HAP-1 (cell line): Measurements from ENCODE around the gene TARS3.

Experiments used
- DNase-seq, 2 experiments: peaks; one replicate each; pipeline ENCODE4 v3.0.0-alpha.2; 2016 to 2020; ENCODE audit warnings: low spot score in 2 of 2
- H3K27me3 ChIP-seq: fragments of 250-450 bp; sonication (Bioruptor Pico); 2 replicates; pipeline ENCODE4 v1.5.1; 2020; ENCODE audit warnings: low read depth, mild to moderate bottlenecking, moderate library complexity
- H3K36me3 ChIP-seq: fragments of 250-450 bp; sonication (Bioruptor Pico); replicated peaks from 2 replicates; pipeline ENCODE4 v1.5.1; 2020; ENCODE audit warnings: mild to moderate bottlenecking
- H3K4me1 ChIP-seq: fragments of 250-450 bp; sonication (Bioruptor Pico); 2 replicates; pipeline ENCODE4 v1.5.1; 2020; ENCODE audit warnings: mild to moderate bottlenecking
- H3K4me3 ChIP-seq: fragments of 250-450 bp; sonication (Bioruptor Pico); 2 replicates; pipeline ENCODE4 v1.5.1; 2020; ENCODE audit warnings: mild to moderate bottlenecking, moderate library complexity
- H3K9me3 ChIP-seq: fragments of 250-450 bp; sonication (Bioruptor Pico); 2 replicates; pipeline ENCODE4 v1.5.1; 2020; ENCODE audit warnings: mild to moderate bottlenecking, moderate library complexity
- in situ Hi-C: fragments of 300-500 bp; cut with MboI; formaldehyde crosslinking; loops from 3 replicates; pipeline ENCODE4 v1.14.3; 2020; ENCODE audit warnings: low sequenced_read_pairs, inconsistent platforms, mixed read lengths

The TARS3 gene

GRCh38 chr15:101618851-101619614, 105.2 kb downstream of the TARS3 start:
- Histone ChIP-seq H3K27me3 (no peaks in the 10 kb centered on the region), H3K9me3 (no peaks in the 10 kb centered on the region; the same call in 1 of the 2 replicates), H3K4me1 (no peaks in the 10 kb centered on the region), H3K36me3 (no peaks in the 10 kb centered on the region), H3K4me3 (no peak overlapping the region)
- DNase-seq, result no peak
- in situ Hi-C loops, result no loop called here

- no peaks in the 10 kb centered on the region for H3K4me1 ChIP-seq
- DNase-seq, result no peak
Measured at GRCh38 chr15:101618076-101618475, 106.2 kb downstream of the TARS3 start.

GRCh38 chr15:101617390-101617965, 106.8 kb downstream of the TARS3 start:
- in situ Hi-C loops, result no loop called here
- no peaks in the 10 kb centered on the region for H3K9me3 ChIP-seq
- DNase-seq, result no peak

More at GRCh38 chr15:101618076-101618475, 106.2 kb downstream of the TARS3 start:
- Histone ChIP-seq H3K36me3 (no peaks in the 10 kb centered on the region), H3K4me3 (no peak overlapping the region), H3K27me3 (no peaks in the 10 kb centered on the region), H3K9me3 (no peaks in the 10 kb centered on the region; the same call in 1 of the 2 replicates)
- in situ Hi-C loops, result no loop called here

GRCh38 chr15:101615986-101616848, 108.1 kb downstream of the TARS3 start:
- peak in 1 of 2 experiments; percentile 51 for DNase-seq
- no peaks in the 10 kb centered on the region for H3K36me3 ChIP-seq
- in situ Hi-C loops, result no loop called here
- no peaks in the 10 kb centered on the region for H3K9me3 ChIP-seq
- H3K4me3 ChIP-seq, result no peak overlapping the region
- no peaks in the 10 kb centered on the region for H3K4me1 ChIP-seq
- H3K27me3 ChIP-seq, result no peaks in the 10 kb centered on the region

More at GRCh38 chr15:101617390-101617965, 106.8 kb downstream of the TARS3 start:
- Histone ChIP-seq H3K4me1 (no peaks in the 10 kb centered on the region), H3K4me3 (no peak overlapping the region), H3K27me3 (no peaks in the 10 kb centered on the region), H3K36me3 (no peaks in the 10 kb centered on the region)

- Histone ChIP-seq H3K4me3 (no peak overlapping the region), H3K4me1 (no peaks in the 10 kb centered on the region), H3K9me3 (no peaks in the 10 kb centered on the region), H3K27me3 (no peaks in the 10 kb centered on the region), H3K36me3 (no peaks in the 10 kb centered on the region)
- in situ Hi-C loops, result no loop called here
- DNase-seq, result no peak
Measured at GRCh38 chr15:101615414-101615985, 108.8 kb downstream of the TARS3 start.

GRCh38 chr15:101614761-101615160, 109.5 kb downstream of the TARS3 start:
- in situ Hi-C loops, result no loop called here
- Histone ChIP-seq H3K36me3 (no peaks in the 10 kb centered on the region), H3K9me3 (no peaks in the 10 kb centered on the region), H3K4me1 (no peaks in the 10 kb centered on the region), H3K27me3 (no peaks in the 10 kb centered on the region), H3K4me3 (no peak overlapping the region)
- DNase-seq, result no peak

GRCh38 chr15:101614001-101614585, 110.2 kb downstream of the TARS3 start:
- in situ Hi-C loops, result no loop called here
- Histone ChIP-seq H3K4me3 (no peak overlapping the region), H3K36me3 (no peaks in the 10 kb centered on the region), H3K27me3 (no peaks in the 10 kb centered on the region), H3K9me3 (no peaks in the 10 kb centered on the region), H3K4me1 (no peaks in the 10 kb centered on the region)
- DNase-seq, result no peak

GRCh38 chr15:101613130-101614000, 110.9 kb downstream of the TARS3 start:
- Histone ChIP-seq H3K4me3 (no peak overlapping the region), H3K27me3 (no peaks in the 10 kb centered on the region)
- DNase-seq, result peak in 1 of 2 experiments; percentile 60

GRCh38 chr15:101612676-101613075, 111.6 kb downstream of the TARS3 start:
- in situ Hi-C loops, result no loop called here
- DNase-seq, result no peak
- no peak overlapping the region for H3K4me3 ChIP-seq
- H3K4me1 ChIP-seq, result no peaks in the 10 kb centered on the region
- no peaks in the 10 kb centered on the region for H3K9me3 ChIP-seq
- no peaks in the 10 kb centered on the region for H3K36me3 ChIP-seq
- no peaks in the 10 kb centered on the region for H3K27me3 ChIP-seq

More at GRCh38 chr15:101613130-101614000, 110.9 kb downstream of the TARS3 start:
- in situ Hi-C loops, result no loop called here
- Histone ChIP-seq H3K9me3 (no peaks in the 10 kb centered on the region), H3K4me1 (no peaks in the 10 kb centered on the region), H3K36me3 (no peaks in the 10 kb centered on the region)

GRCh38 chr15:101611580-101612299, 112.5 kb downstream of the TARS3 start:
- Histone ChIP-seq H3K4me1 (no peaks in the 10 kb centered on the region), H3K9me3 (no peaks in the 10 kb centered on the region), H3K27me3 (no peaks in the 10 kb centered on the region), H3K4me3 (no peak overlapping the region), H3K36me3 (no peaks in the 10 kb centered on the region)
- in situ Hi-C loops, result no loop called here
- no peak for DNase-seq

GRCh38 chr15:101611007-101611406, 113.3 kb downstream of the TARS3 start:
- in situ Hi-C loops, result no loop called here
- Histone ChIP-seq H3K9me3 (no peaks in the 10 kb centered on the region), H3K36me3 (no peaks in the 10 kb centered on the region), H3K4me3 (no peak overlapping the region), H3K27me3 (no peaks in the 10 kb centered on the region), H3K4me1 (no peaks in the 10 kb centered on the region)
- DNase-seq, result no peak

GRCh38 chr15:101610611-101611000, 113.7 kb downstream of the TARS3 start:
- Histone ChIP-seq H3K9me3 (no peaks in the 10 kb centered on the region), H3K36me3 (no peaks in the 10 kb centered on the region), H3K4me1 (no peaks in the 10 kb centered on the region), H3K4me3 (no peak overlapping the region), H3K27me3 (no peaks in the 10 kb centered on the region)
- in situ Hi-C loops, result no loop called here
- DNase-seq, result no peak
